Measurements from ENCODE around the gene ADAM12.

GRCh38 chr10:126315494-126316177 is 72.6 kb downstream of the ADAM12 start:
- TF ChIP-seq CTCF (IDR thresholded peaks at IDR 0.05) (no peak), POLR2A (IDR thresholded peaks at IDR 0.05) (no peak)

All from adrenal gland (tissue), 5 donors.